HG03025 (cell line): ENCODE data around the gene SRGAP1.
"Not testable (repeated sequence)": the region's sequence is repeated elsewhere in the genome, so short reads cannot be mapped to it uniquely, and the experiment has no call there.

Experiments
- ATAC-seq: cut with Tn5 transposase; IDR thresholded peaks from one replicate; pipeline ENCODE4 v1.9.1; 2021; ENCODE audit warnings: mild to moderate bottlenecking, moderate library complexity; ENCODE audit not compliant: unreplicated experiment, low FRiP score

The SRGAP1 gene

DNA sequence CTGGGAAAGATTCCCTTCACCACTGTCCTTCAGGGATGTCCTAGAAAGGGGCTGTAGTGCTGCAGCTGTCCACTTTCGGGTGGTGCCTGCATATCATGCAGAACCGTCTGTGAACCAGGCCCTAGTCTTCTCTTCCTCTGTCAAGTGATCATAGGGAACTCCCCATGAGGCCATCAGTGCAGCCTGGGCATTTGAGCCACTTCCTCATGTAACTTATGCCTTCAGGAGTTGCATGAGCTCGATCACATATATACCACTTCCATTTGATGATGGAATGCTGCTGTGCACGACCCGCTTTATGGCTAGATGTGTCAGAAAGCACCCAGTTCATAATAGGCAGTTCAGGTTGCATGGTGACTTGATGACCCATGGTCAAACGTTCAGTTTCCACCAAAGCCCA is 287.0 kb downstream of the SRGAP1 start:
- not testable (repeated sequence) for ATAC-seq

- not testable (repeated sequence) for ATAC-seq
Observed at GRCh38 chr12:64132672-64133071, 288.2 kb downstream of the SRGAP1 start.

GRCh38 chr12:64137117-64137516 is 292.6 kb downstream of the SRGAP1 start:
- no peak for ATAC-seq

DNA sequence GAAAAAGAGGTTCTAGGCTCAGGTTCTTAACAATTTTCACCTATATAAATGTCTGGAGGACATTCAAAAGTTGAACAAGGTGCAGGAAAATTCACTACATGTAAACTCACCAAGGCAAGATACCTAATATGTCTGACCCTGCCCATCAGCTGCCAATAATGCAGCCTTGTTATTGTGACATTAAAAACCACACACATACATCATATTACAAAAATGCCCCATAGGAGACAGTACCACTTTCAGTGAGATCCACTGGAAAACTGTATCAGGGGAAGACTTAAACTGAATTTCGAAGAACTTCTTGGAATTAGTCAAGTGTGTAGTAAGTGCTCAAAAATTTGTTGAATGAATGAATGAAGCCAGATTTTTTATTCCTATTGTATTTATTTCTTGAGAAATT is 294.5 kb downstream of the SRGAP1 start:
- no peak for ATAC-seq

DNA sequence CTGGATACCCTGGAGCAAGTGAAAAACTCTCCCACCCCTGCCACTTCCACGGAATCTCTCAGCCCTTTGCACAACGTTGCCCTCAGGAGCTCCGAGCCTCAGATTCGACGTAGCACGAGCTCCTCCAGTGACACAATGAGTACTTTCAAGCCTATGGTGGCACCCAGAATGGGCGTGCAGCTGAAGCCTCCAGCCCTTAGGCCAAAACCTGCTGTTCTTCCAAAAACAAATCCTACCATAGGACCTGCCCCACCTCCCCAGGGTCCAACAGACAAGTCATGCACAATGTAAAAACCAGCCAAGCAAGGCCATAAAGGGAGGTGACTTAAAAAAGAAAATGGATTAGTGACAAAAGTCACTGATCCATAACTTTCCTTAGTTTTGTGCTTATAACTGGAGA is 297.9 kb downstream of the SRGAP1 start:
- no peak for ATAC-seq

- ATAC-seq = no peak
Observed at GRCh38 chr12:64142784-64143183, 298.3 kb downstream of the SRGAP1 start.

DNA sequence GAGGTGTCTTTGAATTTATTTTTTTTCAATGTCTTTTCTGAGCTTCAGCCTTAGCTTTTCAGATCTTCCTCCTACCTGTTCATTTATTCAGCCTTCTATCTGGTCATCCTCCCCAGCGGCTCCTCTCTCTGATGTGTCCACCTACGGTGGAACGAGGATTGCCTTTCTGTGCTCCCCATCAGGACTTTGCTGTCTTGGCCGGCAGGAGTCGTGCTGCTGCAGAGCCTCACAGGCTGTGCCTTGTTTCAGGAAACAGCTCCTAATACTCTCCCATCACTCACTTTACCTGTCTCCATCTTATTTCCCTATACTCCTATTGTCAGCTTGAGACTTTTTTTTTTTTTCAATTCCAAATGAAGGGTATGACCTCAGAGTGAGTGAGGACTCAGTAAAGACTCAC is 300.7 kb downstream of the SRGAP1 start:
- ATAC-seq = no peak

DNA sequence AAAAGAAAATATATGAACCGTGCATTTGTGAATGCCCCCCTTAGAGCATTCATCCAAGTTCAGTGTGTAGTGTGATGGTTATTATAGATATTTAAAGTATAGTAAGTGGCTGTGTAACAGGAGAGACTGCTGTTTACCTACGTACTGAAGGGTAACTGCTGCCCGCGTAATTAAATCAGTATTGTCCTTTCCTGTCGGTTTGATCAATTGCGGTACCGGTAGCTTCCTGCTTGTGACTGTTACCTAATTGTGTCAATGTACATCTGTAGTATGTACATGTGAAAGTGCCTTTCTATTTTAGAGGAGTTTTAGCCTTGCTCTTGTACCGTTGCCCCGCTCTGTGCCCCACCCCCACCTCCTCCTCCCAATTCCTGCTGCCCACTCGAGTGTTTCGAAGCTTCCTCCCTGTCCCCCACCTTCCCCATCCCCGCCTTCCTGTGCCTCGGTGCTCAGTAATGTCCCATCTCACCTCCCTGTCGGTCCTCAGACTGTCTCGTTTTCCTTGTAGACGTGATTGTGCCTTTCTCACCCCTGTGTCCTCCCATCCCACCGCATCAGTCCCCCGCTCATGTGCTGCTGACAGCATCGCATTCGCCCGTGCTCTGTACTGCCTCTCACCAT is 302.6 kb downstream of the SRGAP1 start:
- no peak for ATAC-seq

GRCh38 chr12:64147875-64148274 is 303.4 kb downstream of the SRGAP1 start:
- no peak for ATAC-seq

GRCh38 chr12:64154677-64155076 is 310.2 kb downstream of the SRGAP1 start:
- ATAC-seq = no peak

- ATAC-seq = no peak
Observed at GRCh38 chr12:64157110-64157509, 312.6 kb downstream of the SRGAP1 start.

- ATAC-seq = no peak
Observed at GRCh38 chr12:64160021-64160710, 315.7 kb downstream of the SRGAP1 start.

DNA sequence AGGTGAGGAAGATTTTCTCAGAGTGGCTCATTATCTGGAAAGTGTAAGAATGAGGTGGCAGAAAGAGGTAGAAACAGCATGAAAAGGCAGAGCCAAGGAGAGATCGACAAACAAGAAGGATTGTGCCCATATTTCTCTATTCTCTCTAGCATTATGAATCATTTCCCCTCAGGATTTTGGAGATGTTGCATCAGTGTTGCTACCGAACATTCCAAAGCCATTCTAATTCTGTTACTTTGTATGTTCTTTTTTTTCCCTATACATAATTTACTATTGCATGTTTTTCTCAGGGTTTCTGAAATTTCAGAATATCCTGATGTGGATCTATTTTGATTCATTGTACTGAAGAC is 316.2 kb downstream of the SRGAP1 start:
- no peak for ATAC-seq

DNA sequence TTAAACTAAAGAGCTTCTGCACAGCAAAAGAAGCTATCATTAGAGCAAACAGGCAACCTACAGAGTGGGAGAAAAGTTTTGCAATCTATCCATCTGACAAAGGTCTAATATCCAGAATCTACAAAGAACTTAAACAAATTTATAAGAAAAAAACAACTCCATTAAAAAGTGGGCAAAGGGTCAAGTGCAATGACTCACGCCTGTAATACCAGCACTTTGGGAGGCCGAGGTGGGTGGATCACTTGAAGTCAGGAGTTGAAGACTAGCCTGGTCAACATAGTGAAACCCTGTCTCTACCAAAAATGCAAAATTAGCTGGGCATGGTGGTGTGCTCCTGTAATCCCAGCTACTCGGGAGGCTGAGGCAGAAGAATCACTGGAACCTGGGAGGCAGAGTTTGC is 322.1 kb downstream of the SRGAP1 start:
- ATAC-seq = not testable (repeated sequence)

GRCh38 chr12:64167041-64167440 is 322.5 kb downstream of the SRGAP1 start:
- ATAC-seq = not testable (repeated sequence)

GRCh38 chr12:64170024-64170423 is 325.5 kb downstream of the SRGAP1 start:
- no peak for ATAC-seq

DNA sequence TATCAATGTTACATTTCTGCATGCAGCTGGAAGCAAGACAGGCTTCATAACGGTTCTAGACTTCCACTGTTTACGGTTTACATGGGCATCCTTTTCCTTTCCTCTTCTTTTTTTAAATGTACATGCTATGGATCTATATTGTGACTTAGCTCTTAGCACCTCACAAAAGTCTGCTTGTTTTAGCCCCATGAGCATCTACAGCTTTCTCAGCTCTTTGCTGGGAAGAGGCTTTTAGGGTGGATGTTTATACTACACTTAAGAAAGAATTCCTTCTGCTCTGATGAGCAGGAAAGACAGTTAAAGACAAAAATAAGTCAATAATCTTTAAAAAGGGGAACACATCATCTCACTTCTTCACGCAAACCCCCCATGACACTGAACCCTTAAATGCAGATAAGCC is 326.2 kb downstream of the SRGAP1 start:
- ATAC-seq = no peak

DNA sequence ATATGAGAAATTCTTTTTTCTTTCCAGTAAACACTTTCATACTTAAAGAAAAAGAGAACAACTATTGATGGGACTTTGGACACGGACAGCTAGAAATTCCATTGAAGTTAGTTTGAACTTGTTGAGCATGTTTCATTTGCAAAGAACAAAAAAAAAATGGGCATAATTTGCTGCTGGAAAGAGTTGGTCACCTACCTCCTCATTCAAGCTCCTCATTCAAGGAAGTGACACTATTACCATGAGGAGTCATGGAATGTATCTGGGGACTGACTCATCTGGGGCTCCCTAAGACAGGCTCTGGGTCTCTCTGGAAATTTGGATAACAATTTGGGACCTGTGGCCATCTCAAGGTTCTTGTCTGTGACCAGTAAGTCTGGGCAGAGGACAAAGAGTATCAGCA is 327.2 kb downstream of the SRGAP1 start:
- no peak for ATAC-seq

DNA sequence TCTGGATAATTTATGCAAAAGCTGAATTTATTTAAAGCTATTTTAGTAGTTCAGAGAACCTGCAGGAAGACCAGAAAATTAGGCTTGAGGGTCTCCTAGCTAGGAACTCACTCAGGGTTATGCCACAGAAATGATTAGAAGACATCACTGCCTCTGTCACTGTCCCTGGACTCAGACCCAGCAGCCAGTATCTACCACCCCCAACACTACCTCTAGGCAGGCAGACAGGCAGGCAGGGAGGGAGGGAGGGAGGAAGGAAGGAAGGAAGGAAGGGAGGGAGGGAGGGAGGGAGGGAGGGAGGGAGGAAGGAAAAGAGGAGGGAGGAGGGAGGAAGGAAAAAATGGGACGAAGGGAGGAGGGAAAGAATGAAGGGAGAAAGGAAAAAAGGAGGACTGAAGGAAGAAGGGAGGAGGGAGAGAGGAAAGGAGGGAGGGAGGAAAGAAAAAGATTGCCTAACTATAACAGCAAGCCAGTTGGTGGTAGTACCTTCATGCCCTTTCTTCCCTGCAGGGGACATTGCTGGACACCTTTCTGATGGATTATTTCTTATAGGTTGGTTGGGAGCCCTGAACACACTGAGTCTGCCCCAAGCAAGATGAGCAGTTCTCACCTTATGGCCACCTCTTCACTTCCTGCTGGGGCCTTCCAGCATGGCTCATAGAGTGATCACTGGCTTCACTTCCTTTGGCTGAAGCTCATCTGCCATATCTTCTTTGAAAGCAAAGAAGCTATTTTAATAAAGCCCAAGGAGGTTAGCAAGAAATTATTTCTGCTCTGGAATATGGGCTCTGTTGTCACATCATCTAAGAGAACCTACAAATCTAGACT is 327.9 kb downstream of the SRGAP1 start:
- ATAC-seq = no peak

GRCh38 chr12:64173456-64173855 is 329.0 kb downstream of the SRGAP1 start:
- ATAC-seq = no peak

- no peak for ATAC-seq
Observed at GRCh38 chr12:64175254-64175945, 330.9 kb downstream of the SRGAP1 start.
